ENCODE results near the gene CELSR3.

The CELSR3 gene

GRCh38 chr3:48631516-48632448, 30.9 kb downstream of the CELSR3 start:
- DNase-seq: no peak

DNA sequence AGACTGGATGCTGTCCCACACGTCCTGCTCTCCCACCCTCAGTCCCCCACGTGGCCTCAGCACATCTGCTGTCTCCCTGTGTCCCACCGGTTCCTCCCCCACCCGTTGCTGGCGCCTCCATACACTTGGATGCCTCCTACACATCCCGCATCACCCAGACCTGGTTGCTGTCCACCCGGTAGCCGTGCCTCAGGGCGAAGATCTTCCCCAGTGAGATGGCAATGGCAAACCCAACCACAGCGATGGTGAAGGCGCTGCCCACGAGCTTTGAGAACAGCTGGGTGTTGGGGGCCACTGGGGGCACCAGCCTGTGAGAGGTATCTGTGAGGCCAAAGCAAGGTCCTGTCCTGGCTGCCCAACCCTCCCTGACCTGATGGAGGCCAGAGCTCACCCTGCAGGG, 31.9 kb downstream of the CELSR3 start:
- DNase-seq: no peak

- DNase-seq: no peak
Measured at GRCh38 chr3:48630407-48630806, 32.3 kb downstream of the CELSR3 start.

- DNase-seq: no peak
Measured at GRCh38 chr3:48629894-48630293, 32.8 kb downstream of the CELSR3 start.

DNA sequence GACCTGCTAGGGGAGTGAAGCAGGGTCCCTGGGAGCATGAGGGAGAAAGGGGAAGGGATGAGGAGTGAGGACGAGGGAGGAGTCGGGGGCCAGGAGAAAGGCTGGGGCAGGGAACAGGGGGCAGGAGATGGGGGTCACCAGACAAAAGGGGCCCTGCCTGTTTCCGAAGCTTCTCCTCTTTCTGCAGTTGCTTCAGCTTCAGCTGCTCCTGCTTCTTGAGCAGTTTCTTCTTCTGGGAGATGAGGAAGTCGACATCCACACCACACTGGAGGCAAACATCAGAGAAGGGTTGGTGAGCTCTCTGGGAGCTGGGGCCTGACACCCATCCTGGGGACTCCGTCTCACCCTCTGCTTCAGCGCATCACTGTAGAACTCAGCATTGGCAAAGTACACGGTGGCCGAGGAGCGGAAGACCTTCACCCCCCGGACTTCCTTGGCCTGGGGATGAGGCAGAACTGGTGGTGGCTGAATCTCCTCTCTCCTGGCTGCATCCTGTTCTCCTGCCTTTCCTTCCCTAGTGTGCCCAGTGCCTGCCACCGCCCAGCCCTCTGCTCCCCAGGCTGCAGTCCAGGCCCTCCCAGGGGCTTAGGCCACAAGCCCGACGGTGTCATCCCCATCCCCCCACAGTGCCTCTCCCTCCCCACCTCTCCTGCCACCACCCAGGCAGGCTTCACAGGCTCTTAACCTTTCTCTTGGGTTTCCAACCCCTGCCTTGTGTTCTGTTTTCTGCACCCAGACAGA, 34.2 kb downstream of the CELSR3 start:
- no peak for DNase-seq

- no peak for DNase-seq
Measured at GRCh38 chr3:48625600-48625999, 37.1 kb downstream of the CELSR3 start.

DNA sequence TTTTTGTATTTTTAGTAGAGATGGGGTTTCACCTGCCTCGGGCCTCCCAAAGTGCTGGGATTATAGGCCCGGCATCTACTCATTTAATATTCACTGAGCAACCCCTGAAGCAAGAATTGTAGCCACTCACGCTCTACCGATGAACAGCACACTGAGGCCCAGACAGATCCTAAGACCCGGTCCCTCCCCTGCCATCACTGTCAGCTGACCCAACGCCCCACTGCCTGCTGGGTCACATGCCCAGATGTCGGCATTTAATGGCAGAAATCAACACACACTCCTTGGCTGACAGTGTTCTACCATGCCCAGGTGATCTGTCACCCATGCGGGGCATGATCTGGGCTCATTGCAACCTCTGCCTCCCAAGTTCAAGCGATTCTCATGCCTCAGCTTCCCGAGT, 37.9 kb downstream of the CELSR3 start:
- no peak for DNase-seq

DNA sequence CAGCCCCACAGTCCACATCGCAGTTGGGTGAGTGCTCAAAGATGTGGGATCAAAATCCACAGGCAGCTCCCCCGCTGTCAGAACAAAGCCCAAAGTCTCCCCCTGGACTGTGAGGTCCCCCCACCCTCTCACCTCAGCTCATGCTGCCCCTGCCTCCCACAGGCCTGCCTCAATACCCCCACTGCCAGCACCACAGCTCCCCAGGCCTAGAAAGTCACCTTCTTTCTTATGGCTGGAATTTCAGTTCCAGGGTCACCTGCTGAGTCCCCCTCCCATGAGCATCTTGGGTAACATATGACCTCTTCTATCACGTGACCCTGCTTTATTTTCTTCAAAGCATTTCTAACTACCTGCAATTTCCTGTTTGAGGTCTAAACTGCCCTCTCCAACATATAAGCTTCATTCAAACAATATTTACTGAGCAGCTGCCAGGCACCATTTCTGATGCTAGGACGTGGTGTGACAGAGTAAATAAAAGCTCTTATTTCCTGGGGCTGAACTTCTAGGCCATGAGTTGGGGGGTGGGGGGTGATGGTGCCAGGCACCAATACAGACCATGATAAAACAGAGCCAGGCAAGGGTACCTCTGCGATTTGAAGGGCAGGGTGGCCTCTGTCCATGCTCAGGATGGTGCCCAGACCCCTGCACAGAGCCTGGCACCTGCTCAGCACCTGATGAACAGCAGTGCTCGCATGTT, 38.7 kb downstream of the CELSR3 start:
- peak; percentile 66 for DNase-seq

- DNase-seq: no peak
Measured at GRCh38 chr3:48621461-48621869, 41.2 kb downstream of the CELSR3 start, which contains the start of gene TMEM89. Gene TMEM89, minus strand, starts transcription at chr3:48621769. Its CDS starts 13 bp downstream, at chr3:48621756.

GRCh38 chr3:48619541-48620524, 42.9 kb downstream of the CELSR3 start:
- no peak for DNase-seq

DNA sequence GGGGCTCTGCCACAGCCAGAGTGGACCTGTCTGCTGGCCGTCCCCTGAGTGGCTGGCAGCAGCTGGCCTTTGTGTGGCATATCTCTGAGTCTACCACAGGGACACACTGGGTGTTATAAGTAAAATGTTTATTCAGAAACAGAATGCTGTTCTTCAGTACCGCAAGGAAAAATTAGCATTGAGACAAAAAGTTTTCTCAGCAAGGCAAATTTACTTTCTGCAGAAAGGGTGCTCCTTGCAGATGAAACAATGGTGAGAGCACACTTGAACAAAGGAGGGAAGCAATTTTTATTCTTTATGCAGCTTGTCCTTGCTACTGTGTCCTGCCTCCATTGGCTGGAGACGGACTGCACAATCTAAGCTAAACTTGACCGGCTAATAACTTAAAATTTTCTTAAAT, 45.1 kb downstream of the CELSR3 start:
- no peak for DNase-seq

GRCh38 chr3:48614044-48614443, 48.6 kb downstream of the CELSR3 start:
- no peak for DNase-seq

- no peak for DNase-seq
Measured at GRCh38 chr3:48612309-48612708, 50.4 kb downstream of the CELSR3 start.

DNA sequence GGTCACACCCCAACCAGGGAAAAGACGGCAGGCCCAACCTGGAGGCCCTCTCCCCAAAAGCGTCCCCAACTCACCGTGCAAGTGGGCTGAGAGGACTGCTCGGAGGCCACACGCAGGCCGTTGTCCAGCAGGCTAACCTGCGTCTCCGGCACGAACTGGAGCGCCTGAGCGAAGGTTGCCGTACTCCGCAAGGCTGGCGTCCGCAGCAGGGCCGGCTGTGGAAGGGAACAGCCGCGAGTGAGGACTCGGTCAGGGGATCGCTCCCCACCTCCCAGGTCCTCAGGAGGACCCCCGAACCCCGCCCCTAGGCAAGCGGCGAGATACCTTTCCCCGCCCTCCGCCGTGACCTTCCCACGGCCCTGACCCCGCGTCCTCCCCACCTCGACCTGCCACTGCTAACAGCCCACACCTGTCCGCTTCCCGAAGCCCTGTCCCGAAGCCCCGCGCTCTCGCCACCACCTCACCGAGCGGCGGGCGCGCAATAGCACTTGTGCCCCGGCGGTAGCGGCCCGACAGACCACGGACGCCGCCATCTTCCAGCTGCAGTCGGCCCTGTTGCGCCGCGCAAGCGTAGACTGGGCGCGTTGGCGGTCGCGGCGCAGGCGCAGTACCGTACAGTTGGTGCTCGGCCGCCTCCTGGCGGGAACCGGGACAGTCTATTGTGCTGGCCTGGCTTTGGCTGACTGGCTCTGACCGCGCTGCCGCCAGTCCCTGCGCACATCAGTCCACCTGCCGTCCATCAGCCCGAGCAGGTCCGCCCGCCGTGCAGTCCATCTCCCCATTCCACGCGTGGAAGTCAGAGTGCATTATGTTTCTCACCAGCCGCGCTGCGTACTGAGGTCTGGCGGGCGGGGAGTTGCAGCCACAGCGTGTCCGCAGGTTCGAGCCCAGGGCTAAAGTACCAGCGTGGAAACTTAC, 53.3 kb downstream of the CELSR3 start, which contains the start of gene UQCRC1:
Gene UQCRC1 (minus strand): TSS at position 559 of the 918 bp plus-strand sequence. CDS start 26 bp downstream, at position 533.
- peak; percentile 74 for DNase-seq

DNA sequence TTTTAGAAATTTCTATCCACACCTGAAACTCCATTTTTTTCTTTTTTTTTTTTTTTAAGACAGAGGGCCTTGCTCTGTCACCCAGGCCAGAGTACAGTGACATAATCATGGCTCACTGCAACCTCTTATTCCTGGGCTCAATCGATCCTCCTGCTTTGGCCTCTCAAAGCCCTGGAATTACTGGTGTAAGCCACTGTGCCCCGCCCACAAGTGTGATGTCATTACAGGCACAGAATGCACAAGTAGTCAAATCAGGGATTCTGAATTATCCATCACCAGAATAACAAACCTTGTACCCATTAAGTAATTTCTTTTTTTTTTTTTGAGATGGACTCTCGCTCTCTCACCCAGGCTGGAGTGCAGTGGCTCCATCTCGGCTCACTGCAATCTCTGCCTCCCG, 55.2 kb downstream of the CELSR3 start:
- no peak for DNase-seq

- DNase-seq: no peak
Measured at GRCh38 chr3:48601622-48601994, 61.1 kb downstream of the CELSR3 start.

- no peak for DNase-seq
Measured at GRCh38 chr3:48600711-48601621, 61.7 kb downstream of the CELSR3 start.

- no peak for DNase-seq
Measured at GRCh38 chr3:48599509-48600285, 63.0 kb downstream of the CELSR3 start.

GRCh38 chr3:48599077-48599501, 63.6 kb downstream of the CELSR3 start:
- DNase-seq: no peak
